ENCODE measurements around the gene ZNF277. TPM values are rescaled to one million over a fixed set of nuclear protein-coding genes. Genes with fewer than 3 reads are reported as not detected.

ZNF277 gene
- total RNA-seq, 1 experiment from 2014 or later = 21.3 TPM

GRCh38 chr7:112202816-112203215 lies 3.7 kb upstream of the ZNF277 start (continued):
- TF ChIP-seq TCF7L2 (IDR thresholded peaks at IDR 0.05; ENCODE audit: borderline replicate concordance, extremely low read depth, insufficient read depth, insufficient read length) = no peak

DNA sequence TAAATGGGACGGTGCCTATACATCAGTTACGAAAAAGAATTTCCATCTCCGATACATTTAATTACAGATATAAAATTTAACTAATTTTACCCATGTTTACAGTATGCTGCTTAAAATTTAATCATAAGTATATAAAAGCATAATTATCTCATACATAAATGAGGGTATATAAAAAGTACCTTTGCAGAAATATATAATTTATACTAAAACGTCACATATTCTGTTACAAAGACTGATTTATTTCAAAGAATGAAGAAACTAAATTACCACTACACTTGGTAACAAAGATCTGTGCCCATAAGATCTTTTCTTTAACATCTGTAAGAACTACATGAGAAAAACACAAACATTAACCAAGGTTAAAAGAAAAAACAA lies 3.1 kb upstream of the ZNF277 start:
- peaks cover 10% of the 10 kb centered on the region for H3K79me2 ChIP-seq (ENCODE audit: insufficient read depth, low read length)
- peaks cover 2 to 22% of the 10 kb centered on the region in 2 experiments; a peak in 3 of 4 replicates for H3K4me1 ChIP-seq (ENCODE audit: control insufficient read depth in 1 of 2, insufficient read depth in 2 of 2, low read length in 2 of 2)
- BruUV-seq (replicated peaks) = no TSS peak
- no peaks in the 10 kb centered on the region for H4K20me1 ChIP-seq (ENCODE audit: insufficient read depth)
- intact Hi-C loops (cut with micrococcal nuclease) = loop anchor here (10.0 kb wide), 1 partner anchor 211 kb away; no protein-coding TSS in a partner anchor
- no peak for ATAC-seq
- no peaks in the 10 kb centered on the region for H3K36me3 ChIP-seq (ENCODE audit: control insufficient read depth in 1 of 2, insufficient read depth in 2 of 2, low read length in 2 of 2)
- ChIA-PET CTCF (no interaction called here), POLR2A (no interaction called here), RAD21 (ENCODE audit: low non-redundant PET in 1 of 2, low total read pairs in 2 of 2, uncharacterized antibody in 2 of 2, unreplicated experiment in 2 of 2) (no interaction called here)
- no peaks in the 10 kb centered on the region for H3K9me2 ChIP-seq (ENCODE audit: insufficient read depth)
- no peak for DNase-seq (ENCODE audit: low read depth, low spot score)
- TF ChIP-seq RAD21 (IDR thresholded peaks at IDR 0.05; ENCODE audit: low read depth) (no peak), CTCF (IDR thresholded peaks at IDR 0.05 in 2 of 3, conservative IDR thresholded peaks at IDR 0.05 in 1 of 3; ENCODE audit: borderline replicate concordance in 1 of 3, insufficient read depth in 1 of 3, low read depth in 2 of 3, low read length in 2 of 3) (no peak), POLR2AphosphoS5 (IDR thresholded peaks at IDR 0.05; ENCODE audit: low read depth, low read length) (no peak), CBX3 (IDR thresholded peaks at IDR 0.05; ENCODE audit: low read depth) (no peak), EZH2 (IDR thresholded peaks at IDR 0.05) (no peak), CEBPB (IDR thresholded peaks at IDR 0.05; ENCODE audit: low read depth) (no peak), JUND (IDR thresholded peaks at IDR 0.05) (no peak), ELF1 (IDR thresholded peaks at IDR 0.05; ENCODE audit: borderline replicate concordance, low read depth) (no peak), FOSL1 (IDR thresholded peaks at IDR 0.05; ENCODE audit: low read depth) (no peak), YY1 (IDR thresholded peaks at IDR 0.05; ENCODE audit: extremely low read depth, insufficient replicate concordance, low read depth, low read length) (no peak), MAX (IDR thresholded peaks at IDR 0.05) (no peak), SRF (IDR thresholded peaks at IDR 0.05; ENCODE audit: low read depth) (no peak)
- TF ChIP-seq, protein P1, sequence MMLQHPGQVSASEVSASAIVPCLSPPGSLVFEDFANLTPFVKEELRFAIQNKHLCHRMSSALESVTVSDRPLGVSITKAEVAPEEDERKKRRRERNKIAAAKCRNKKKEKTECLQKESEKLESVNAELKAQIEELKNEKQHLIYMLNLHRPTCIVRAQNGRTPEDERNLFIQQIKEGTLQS (IDR thresholded peaks at IDR 0.05) = no peak
- H3K27ac ChIP-seq (ENCODE audit: low read depth, low read length) = no peak overlapping the region
- no peaks in the 10 kb centered on the region for H3K9me3 ChIP-seq (ENCODE audit: control insufficient read depth in 1 of 2, insufficient read depth in 1 of 2, low read depth in 1 of 2, low read length in 2 of 2)
- H3K9ac ChIP-seq (ENCODE audit: low read length) = no peak overlapping the region
- H3K4me3 ChIP-seq (replicated peaks in 1 of 2; ENCODE audit: low read depth in 1 of 2, low read length in 2 of 2) = no peak overlapping the region
- peaks cover 21% of the 10 kb centered on the region for H3K27me3 ChIP-seq (ENCODE audit: insufficient read depth, low read length)
- no peak overlapping the region for H3K4me2 ChIP-seq (ENCODE audit: low read length)
- H2AFZ ChIP-seq (ENCODE audit: low read depth, low read length, poor library complexity, severe bottlenecking) = no peak overlapping the region

Data from HCT116 (cell line).